ENCODE measurements around the gene BAD.
A peak's percentile ranks its signal among the peaks of the same experiment; 100 is the strongest.

BAD gene

DNA sequence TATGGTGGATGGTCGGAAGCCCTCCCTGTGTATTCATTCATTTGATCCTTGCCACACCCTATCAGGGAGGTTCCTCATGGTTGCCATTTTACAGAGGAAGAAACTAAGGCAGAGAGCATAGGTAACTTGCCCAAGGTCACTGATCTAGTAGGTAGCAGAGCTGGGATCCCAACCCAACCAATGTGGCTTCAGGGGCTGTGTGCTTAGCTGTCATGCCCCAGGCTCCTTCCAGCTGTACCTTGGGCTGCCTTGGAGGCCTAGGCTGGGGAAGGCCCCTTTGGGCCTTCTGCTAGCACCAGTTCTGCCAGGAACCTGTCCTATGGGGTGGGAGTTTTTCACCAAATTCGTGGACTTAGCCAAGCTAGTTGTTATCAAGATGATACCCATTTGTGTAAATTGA is 8.6 kb downstream of the BAD start:
- no peak for DNase-seq (ENCODE audit: low spot score)

DNA sequence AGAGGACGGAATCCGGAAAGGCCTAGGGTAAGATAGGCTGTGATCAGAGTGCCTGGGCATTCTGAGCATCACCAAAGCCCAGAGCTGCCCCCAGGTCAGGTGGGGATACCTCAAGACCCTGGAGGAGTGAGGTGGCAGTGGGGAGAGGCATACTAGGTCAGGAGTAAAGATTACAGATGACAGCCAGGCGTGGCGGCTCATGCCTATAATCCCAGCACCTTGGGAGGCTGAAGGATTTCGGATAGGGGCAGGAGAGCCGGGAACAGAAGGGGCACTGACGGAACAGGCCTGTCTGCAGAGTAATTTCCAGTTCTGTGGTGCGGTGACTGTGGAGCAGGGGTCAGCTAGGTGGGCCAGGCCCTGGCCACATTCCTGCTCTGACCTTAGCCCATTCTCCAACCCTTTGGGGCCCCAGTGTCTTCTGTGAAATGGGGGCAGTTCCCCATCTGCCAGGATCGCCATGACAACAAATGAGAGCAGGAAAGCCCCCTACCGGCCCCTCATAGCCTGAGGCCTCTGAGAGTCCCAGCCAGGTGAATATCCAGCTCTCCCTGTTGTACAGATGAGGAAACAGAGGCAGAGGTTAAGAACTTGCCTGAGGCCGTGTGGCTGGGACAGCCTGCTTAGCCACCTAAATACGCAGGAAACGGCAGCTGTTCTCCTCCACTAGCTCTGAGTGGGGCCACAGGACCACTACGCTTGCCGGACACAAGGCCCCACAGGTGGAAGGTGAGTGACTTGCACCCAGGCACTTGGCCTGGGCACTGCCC is 9.2 kb downstream of the BAD start:
- no peak for DNase-seq (ENCODE audit: low spot score)

- DNase-seq (ENCODE audit: low spot score) = peak; percentile 86
Measured at GRCh38 chr11:64269540-64270220, 14.8 kb downstream of the BAD start.

- no peak for DNase-seq (ENCODE audit: low spot score)
Measured at GRCh38 chr11:64268893-64269539, 15.4 kb downstream of the BAD start.

DNA sequence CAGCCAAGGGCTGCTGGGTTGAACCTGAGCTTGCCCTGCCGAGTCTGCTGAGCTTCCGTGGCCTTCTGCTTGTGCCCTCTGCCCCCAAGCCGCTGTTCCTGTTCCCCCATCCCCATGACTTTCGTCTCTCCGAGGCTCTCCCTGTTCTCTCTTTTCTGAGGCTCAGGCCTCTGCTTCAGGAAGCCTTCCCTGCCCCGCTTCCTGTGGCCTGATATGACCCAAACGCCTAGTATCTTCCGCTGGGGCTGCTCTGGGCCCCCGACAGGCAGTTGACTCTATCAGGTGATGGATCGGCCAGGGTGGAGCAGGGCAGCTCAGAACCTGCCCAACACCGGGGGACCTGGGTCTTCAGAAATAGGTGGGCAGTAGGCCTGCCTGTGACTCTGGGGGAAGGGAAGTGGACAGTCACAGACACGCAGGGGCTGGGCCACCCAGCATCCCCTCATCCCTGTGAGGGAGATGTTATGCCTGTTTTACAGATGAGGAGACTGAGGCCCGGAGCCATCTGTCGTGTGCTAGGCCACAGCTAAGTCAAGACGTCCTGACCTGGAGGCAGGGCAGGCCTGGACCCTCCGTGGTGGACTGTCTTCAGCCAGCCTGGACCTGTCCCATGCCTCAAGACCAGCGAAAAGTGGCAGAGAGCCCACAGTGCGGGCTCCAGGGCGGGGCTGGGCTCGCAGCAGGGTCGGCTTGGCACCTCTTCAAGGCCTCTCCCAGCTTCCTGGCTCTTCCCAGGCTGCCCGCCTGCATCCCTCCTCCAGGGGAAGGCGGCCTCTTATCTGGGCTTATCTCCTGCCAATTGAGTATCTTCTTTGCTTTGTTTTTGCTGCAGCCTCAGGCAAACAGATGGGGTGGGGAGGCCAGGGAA is 16.2 kb downstream of the BAD start:
- no peak for DNase-seq (ENCODE audit: low spot score)

DNA sequence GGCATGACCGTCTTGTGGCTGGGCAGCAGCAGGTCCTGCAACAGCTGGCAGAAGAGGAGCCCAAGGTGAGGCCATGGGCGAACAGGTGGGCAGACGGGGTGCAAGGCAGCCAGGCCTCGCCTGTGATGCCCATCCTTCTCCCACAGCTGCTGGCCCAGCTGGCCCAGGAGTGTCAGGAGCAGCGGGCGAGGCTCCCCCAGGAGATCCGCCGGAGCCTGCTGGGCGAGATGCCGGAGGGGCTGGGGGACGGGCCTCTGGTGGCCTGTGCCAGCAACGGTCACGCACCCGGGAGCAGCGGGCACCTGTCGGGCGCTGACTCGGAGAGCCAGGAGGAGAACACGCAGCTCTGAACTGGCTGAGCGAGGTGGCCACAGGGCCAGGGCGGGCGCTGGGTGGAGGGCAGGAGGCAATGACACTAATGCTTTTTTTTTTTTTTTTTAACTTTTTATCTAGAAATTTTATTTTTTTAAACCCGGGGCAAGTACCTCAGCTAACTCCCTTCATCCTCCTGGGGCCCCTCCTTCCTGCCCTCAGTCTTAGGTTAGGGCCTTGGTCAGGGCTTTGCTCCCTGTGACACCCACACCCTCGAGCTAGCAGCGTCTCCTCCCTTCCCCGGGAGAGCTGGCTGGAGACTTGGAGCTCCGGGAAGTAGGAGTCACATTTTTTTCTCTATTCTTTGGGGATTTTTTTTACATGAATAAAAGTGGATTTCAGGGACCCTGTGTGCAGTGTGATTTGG is 17.1 kb downstream of the BAD start:
- DNase-seq (ENCODE audit: low spot score) = no peak

DNA sequence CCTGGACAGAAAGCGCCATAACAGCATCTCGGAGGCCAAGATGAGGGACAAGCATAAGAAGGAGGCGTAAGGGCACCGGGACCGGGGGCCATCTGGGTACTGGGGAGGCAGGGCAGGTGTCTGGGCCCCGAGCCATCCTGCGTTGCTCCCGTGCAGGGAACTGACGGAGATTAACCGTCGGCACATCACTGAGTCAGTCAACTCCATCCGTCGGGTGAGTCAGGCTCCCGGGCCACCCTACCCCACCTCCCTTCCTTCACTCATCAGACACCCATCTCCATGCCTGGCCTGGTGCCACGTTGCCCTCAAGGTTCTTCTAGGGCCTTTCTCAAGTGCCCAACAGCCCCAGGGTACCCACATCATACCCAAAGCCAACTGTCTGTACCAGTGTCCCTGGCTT is 18.1 kb downstream of the BAD start:
- no peak for DNase-seq (ENCODE audit: low spot score)

GRCh38 chr11:64265176-64266160 is 19.0 kb downstream of the BAD start:
- DNase-seq (ENCODE audit: low spot score) = no peak

DNA sequence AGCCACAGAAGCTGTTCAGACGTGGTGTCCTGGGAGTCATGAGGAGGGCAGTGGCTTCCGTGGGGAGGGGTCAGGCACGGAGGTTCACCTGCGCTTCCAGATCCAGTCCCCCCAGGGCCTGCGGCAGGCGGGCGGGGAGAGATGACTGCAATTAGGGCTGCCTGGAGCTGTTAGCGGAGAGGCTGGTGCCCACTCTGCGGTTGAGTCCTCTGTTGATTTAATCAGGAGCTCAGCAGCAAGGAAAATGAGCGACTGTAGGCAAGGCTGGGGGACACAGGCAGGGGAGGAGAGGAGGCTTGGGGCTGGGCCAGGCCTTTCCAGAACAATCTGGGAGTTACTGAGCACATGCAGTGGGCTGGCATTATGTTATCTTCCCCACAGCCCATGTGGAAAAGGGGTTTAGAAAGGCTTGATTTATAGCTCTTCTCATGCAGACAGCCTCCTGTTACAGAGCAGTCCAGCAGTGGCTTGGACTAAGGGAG is 20.1 kb downstream of the BAD start:
- no peak for DNase-seq (ENCODE audit: low spot score)

GRCh38 chr11:64263947-64264317 is 20.5 kb downstream of the BAD start:
- DNase-seq (ENCODE audit: low spot score) = no peak

- no peak for DNase-seq (ENCODE audit: low spot score)
Measured at GRCh38 chr11:64263021-64263946, 21.2 kb downstream of the BAD start.

- no peak for DNase-seq (ENCODE audit: low spot score)
Measured at GRCh38 chr11:64262271-64263002, 22.0 kb downstream of the BAD start.

GRCh38 chr11:64261556-64262080 is 22.8 kb downstream of the BAD start:
- no peak for DNase-seq (ENCODE audit: low spot score)

DNA sequence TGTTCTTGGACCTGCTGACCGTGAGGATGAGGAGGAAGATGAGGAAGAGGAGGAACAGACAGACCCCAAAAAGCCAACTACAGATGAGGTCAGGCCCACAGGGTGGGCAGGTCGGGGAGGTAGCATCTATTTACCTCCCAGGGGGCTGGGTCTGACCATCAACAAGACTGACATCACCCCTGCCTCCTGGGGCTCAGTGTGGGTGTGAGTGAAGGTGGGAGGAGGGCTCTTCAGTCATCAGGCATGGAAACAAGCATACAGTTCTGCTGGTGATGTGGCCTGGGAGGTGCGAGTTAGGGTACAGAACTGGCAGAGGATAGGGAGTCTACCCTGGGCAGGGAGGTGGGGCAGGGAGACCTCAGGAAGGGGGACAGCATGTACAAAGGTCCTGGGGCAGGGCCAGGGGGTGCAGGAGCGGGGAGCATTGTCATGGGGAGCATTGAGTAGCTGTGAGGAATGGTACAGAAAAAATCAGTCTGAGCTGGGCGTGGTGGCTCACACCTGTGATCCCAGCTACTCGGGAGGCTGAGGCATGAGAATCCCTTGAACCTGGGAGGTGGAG is 24.2 kb downstream of the BAD start:
- no peak for DNase-seq (ENCODE audit: low spot score)

DNA sequence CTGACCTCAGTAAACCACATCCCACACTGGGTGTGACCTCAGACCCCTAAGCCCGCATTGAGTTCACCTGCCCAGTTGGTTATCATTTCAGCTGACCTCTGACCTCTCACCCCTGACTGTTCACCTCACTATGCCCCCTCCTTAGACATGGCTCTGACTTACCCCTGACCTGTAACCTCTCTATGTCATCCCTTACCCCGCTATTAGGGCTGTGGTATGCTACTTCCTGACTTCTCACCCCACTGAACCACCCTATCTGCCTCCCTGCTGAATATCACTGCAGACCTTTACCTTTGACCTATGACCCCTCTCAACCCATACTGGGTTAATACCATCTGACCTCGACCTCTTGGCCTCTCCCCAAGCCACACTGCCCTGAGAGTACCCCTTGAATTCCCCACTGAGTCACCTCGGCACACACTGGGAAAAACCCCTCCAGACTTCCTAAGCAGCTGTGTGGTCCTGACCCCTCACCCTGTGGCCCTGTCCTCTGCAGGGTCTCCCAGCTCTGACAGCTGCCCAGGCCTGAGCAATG is 24.9 kb downstream of the BAD start:
- no peak for DNase-seq (ENCODE audit: low spot score)

GRCh38 chr11:64258946-64259532 is 25.4 kb downstream of the BAD start:
- no peak for DNase-seq (ENCODE audit: low spot score)

- DNase-seq (ENCODE audit: low spot score) = no peak
Measured at GRCh38 chr11:64258356-64258755, 26.1 kb downstream of the BAD start.

All from germinal center (tissue), 1 donor.